H4 (cell line): ENCODE measurements around the gene PEX11G. TPM values are rescaled to one million over a fixed set of nuclear protein-coding genes. Genes with fewer than 3 reads are reported as not detected.

ENCODE experiments used
- DNase-seq: peaks from one replicate; pipeline ENCODE4 v3.0.0-alpha.2; 2015; ENCODE audit warnings: low spot score
- total RNA-seq: library from RNA; depleted of rRNA; stranded (reverse); fragments of >200 nt; shearing (Covaris generic); gene quantifications from 2 replicates; pipeline ENCODE4 v1.2.3, GENCODE V29; 2014

PEX11G gene
- total RNA-seq, 1 experiment from 2014 or later, result 0.31 TPM

DNA sequence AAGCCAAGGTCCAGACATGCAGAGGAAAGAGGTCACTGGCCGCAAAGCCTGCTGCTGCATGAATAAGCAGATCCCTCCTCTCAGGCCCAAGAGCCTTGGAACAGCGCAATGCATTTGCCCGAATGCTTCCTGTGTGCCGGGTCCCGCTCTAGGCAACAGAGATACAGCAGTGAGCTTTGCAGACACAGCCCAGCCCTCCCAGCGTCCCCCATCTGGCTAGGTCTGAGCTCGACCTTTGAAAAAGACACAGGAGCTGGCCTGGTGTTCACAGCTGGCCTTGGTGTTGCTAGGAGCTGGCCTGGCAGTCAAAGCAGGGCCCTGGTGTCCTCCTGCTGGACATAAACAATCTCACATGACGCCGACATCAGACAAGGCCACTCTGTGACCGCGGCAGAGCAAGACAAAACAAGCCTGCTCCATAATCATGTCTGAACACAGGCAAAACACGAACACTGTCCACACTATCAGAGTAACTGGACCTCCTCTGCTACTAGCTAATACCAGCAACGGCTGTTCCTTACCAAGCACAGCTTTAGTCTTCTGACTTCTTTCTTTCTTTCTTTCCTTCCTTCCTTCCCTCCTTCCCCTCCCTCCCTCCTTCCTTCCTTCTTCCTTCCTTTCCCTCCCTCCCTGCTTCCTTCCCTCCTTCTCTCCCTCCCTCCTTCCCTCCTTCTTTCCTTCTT is 5.7 kb upstream of the PEX11G start:
- DNase-seq, result no peak

DNA sequence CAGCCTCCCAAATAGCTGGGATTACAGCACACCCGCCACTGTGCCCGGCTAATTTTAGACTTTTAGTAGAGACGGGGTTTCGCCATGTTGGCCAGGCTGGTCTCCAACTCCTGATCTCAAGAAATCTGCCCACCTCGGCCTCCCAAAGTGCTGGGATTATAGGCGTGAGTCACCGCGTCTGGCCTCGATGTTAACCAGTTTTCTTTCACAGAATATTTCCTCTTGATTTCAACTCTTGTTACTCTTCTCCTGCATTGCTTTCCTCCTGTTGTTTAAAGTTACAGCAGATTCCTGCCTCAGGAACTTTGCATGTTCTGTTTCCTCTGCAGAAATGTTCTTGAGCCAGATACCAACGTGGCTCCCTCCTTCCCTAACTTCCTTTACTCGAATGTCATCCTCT is 3.7 kb upstream of the PEX11G start:
- DNase-seq, result peak; percentile 48

DNA sequence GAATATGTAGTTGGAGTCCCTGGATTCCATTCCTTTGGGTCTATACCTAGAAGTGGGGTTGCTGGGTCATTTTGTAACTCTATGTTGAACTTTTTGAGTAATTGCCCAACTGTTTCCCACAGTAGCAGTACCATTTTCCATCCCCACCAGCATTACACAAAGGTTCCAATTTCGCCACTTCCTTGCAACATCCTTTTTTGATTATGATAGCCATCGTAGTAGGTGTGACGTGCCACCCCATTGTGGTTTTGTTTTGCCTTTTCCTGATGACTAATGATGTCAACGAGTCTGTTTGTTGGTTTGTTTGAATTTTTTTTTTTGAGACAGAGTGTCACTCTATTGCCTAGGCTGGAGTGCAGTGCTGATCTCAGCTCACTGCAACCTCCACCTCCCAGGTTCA is 3.3 kb upstream of the PEX11G start:
- DNase-seq, result peak; percentile 93

DNA sequence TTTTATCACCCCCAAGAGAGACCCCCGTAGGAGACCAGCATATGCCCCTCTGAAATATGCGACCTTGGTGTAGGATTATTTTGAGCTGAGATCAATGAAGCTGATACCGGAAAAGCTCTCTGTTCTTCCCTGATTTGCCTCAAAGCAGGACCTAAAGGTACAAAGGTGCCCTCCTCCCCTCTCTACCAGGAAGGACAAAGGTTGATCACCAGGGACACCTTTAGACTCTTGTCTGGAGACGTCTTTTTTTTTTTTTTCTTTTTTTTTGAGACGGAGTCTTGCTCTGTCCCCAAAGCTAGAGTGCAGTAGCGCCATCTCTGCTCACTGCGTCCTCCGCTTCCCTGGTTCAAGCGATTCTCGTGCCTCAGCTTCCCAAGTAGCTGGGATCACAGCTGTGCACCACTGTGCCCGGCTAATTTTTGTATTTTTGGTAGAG is 792 bp upstream of the PEX11G start:
- no peak for DNase-seq

DNA sequence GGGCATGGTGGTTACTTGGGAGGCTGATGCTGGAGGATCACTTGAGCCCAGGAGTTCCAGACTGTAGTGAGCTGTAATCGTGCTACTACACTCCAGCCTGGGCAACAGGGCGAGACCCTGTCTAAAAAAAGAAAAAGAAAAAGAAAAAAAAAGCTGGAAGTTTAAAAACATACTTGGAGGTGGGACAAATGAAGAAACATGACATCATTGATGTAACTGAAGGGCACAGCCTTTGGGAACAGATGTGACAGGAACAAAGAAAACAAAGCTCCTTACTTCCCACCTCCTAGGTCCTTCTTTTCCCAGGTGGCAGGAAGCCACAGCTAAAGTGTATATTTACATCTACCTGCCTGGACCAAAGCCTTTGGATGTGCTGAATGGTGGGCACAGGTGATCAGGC is 1.9 kb downstream of the PEX11G start:
- DNase-seq, result no peak

DNA sequence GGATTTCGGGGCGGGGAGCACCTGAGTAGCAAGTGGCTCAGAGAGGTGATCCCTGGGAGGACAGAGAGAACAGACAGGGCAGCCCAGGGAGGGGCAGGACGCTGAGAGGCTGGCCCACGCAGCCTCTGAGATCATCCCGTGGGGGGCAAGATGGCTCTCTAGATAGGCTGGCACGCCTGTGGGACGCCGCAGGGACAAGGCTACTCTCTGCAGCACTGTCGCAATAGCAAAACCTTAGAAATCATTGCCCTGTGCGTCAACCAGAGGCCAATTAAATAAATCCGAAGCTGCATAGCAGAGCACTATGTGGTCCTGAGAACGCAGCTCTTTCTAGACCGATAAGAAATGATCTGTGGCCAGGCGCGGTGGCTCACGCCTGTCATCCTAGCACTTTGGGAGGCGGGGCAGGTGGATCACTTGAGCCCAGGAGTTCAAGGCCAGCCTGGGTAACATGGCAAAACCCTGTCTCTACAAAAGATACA is 5.1 kb downstream of the PEX11G start:
- DNase-seq, result no peak

DNA sequence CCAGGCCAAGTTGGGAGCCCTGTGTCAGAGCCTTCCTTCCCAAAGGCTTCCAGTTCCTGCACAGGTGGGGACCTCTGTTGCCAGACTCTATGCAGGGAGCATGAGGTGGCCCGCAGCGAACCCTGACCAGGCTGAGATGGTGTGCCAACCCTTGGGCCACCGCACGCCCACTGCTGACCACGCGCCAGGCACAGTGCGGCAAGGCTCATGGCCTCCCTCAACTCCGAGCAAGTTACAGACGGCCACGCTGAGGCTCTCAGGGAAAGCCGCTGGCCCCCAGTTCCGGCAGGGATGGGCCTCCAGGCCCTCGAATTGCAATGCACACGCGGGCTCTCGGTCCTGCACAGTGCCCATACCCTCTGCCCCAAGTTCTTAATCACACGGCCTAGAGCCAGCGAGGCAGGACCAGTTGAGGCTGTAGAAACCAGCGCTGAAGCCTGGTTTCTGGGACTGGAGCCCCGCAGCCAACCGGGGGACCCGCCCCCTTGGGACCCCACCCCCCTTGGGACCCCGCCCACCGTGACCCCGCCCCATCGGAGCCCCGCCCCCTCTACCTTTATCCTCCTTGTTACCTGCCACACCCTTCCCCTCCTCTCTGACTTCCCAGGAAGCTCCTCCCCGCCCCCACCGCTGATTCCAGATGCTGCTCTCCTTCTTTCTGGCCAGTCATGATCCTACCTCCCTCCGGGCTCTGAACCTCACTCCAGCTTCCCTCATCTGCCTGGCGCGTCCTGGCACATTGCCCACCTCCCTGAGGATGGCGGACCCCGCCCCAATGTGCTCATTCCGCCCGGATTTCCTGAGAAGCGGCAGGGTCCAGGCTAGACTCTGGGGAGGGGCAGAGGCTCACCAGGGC is 6.0 kb downstream of the PEX11G start:
- DNase-seq, result no peak

DNA sequence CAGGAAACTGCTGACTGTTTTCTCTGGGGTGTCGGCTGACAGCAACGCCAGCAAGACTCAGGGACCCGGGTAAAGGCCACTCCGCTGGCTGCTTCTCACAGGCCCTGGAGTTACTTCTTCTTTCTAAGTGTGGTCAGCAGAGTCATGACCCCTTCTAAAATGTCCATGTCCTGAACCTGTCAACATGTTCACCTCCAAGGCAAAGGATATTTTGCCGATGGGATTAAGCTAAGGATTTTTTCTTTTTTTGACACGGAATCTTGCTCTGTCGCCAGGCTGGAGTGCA is 7.9 kb downstream of the PEX11G start:
- no peak for DNase-seq

DNA sequence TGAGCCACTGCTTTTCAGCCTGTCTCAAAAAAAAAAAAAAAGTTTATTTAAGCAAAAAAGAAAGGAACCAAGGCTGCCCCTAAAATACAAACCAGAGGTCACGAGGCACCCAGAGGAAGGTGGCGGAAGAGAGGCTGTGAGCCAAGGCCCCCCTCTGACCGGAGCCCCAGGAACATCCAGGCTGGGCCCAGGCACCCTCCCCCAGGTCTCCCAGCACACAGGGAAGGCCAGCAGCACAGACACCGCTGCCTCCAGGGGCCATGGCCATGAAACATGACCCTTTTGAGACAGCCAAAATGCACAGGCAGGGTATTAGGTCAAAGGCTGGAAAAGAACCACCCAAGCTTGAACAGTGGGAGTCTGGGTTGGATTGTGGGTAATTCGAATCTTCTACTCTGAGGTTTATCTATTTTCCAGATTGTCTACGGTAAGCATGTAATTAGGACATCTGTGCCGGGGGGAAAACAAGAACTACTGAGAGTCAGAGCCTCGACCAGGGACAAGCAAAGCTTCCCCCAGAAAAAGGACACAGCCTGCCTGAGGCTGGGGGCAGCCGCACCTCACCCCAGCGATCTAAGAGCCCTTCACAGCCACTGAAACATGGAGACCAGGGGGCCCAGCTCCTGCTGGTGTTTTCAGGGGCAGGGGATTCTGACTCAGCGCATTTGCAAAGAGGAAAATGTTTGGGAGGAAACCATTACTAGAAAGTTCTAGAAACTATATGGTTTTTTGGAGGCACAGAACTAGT is 8.4 kb downstream of the PEX11G start:
- DNase-seq, result no peak

DNA sequence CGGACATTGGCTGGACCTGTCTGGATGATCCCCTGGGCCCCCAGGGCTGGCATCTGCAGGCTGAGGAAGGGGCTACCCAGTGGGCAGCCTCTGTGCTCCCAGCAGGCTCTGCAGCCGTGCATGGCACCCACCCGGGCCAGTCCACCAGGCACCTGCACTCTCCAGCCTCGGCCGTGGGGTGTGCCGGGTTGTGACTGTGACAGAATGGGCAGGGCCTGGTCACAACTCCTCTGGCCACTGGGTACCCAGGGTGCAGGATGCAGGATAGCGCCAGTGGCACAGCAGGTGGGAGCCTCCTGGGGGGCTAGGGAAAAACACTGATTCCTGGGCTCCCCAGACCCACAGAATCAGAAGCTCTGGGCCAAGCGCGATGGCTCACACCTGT is 10.0 kb downstream of the PEX11G start:
- DNase-seq, result no peak

DNA sequence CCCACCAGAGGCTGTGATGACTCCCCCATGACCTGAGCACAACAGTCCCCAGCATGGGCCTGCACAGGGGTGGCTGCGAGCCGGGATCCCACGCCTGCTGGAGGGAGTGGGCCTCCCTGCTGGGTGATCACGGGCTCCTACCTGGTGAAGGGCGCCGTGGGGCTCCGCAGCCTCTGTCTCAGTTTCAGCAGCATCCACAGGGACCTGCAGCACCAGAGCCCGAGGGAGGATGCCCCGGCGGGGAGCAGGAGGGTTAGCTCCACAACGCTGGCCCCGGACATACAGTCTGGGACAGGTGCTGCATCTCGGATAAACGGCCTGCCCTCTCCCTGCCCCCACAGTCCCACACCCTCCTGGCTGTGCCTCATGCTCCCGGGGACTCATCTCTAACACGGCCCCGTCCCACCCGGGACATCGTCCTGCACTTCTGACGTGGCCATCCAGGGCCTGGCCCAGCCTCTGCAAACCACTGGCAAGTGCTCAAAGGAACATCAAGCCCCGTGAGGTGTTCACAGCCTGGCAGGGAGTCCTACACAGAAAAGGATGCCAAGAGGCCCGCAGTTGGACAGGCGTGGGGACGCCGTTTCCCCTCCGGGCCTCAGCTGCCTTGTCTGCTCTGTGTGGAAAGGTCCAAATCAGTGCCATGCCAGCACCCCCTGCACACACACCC is 10.5 kb downstream of the PEX11G start:
- DNase-seq, result no peak

DNA sequence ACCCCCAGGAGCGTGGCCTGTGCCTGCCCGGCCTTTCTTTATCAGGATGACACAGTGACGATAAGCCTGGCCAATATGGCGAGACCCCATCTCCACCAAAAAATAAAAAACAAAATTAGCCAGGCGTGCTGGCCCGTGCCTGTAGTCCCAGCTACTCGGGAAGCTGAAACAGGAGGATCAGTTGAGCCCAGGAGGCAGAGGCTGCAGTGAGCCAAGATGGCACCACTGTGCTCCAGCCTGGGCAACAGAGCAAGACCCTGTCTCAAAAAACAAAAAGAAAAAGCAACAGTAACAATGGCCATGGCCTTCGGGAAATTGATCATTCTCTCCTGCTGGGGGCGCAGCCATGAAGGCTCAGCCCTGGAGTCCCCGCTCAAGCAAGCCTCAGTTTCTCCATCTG is 11.1 kb downstream of the PEX11G start:
- DNase-seq, result no peak

DNA sequence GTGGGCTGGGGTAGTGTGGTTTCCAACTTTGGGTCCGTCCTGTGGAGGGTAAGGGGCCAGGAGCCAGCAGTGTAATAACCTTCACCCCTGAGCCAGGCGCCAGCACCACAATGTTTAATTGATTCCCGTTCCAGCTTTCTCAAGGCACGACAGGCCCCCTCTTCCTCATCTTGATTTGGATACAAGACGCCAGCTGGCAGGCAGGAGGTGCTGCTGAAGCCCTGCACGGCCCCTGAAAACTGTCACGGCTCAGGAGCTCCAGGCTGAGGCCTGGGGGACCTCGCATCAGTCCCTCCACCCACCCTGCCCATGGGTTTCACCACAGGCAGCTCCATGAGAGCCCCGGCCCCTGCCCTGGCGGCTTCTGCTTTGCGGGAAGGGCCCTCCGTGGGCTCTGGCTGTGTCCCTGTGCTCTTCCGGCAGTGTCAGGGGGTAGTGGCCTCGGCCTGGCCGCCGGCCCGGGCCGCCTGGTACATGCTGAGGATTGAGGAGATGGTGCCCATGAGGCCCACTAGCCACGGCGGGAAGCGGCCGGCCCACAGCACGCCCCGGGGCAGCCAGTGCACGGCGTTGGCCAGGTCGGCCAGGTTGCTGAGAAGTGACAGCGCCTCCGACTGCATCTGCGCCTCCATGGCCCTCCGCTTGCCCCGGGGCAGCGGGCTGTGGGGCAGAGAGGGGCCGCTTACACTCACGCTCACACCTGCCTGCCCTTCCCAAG is 11.9 kb downstream of the PEX11G start:
- DNase-seq, result no peak

DNA sequence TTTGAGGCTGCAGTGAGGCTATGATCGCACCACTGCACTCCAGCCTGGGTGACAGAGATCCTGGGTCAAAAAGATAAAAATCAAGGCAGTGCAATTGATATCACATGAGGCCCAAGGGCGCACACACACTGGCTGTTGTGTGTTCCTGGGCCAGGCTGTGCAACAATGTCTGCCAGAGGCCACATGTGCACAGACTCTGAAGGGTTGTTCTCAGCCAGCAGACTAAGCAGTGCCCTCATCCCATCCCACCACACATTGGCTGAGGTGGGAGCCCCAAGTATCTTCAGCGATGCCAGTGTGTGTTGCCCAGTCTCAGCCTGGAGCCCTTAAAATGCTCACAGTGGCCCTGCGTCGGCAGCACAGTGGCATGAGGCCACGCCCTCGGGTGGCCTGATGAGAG is 12.6 kb downstream of the PEX11G start:
- no peak for DNase-seq

DNA sequence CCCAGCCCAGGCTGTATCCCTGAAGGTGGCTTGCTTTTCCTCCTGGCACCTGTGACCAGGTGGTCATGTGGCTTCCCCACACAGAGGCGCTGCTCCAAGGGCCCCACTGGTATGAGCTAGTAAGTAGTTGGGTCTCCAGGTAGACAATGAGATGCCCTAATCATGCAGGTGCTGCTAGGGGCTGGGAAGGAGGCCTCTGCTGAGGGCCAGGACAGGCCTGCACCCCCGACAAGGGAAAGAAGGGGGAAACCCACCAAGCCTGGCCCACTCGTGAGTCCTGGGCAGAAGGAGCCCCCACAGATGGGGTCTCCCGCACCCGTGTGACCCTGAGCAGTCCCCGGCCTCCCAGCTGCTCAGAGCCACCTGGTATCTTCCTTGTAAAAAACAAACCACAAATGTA is 13.2 kb downstream of the PEX11G start:
- DNase-seq, result no peak

DNA sequence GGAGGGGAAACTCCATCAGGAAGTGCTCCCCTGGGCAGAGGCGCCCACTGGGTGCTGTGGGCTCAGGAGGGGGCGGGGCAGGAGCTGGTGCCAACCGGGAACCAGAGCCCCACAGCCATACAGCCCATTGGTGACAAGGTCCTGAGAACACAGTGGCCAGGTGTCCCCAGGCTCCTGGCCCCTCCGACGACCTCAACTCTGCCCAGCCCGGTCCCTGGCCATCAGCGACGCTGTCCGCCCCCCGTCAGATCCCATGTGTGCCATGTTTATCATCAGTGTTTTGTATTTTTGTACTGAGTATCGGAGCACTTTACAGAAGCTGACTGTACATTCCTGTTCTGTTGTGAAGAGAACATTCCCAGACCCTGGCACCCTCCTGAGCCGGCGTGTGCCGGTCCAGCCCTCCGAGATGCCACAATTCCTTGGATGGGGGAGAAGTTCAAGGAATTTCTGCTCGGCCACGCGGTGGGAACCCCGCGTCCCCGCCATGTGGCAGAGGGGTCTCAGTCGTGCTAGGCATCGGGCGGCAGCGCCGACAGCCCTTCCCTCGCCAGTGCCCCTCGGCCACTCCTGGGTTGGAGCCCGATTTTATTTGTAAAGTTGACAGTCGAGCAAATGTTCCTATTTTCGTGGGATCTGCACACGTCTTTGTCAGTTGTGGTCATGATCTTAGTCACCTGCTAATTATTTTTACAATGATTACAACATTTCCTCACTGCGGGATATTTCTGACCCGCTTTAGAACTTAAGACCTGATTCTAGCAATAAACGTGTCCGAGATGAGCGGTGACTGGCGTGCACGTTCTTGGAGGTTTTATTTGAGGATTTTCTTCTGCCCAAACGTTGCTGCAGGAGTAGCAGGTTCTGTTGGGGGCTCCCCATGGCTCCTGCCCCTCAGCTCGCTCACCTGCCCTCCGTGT is 16.9 kb downstream of the PEX11G start:
- DNase-seq, result no peak

DNA sequence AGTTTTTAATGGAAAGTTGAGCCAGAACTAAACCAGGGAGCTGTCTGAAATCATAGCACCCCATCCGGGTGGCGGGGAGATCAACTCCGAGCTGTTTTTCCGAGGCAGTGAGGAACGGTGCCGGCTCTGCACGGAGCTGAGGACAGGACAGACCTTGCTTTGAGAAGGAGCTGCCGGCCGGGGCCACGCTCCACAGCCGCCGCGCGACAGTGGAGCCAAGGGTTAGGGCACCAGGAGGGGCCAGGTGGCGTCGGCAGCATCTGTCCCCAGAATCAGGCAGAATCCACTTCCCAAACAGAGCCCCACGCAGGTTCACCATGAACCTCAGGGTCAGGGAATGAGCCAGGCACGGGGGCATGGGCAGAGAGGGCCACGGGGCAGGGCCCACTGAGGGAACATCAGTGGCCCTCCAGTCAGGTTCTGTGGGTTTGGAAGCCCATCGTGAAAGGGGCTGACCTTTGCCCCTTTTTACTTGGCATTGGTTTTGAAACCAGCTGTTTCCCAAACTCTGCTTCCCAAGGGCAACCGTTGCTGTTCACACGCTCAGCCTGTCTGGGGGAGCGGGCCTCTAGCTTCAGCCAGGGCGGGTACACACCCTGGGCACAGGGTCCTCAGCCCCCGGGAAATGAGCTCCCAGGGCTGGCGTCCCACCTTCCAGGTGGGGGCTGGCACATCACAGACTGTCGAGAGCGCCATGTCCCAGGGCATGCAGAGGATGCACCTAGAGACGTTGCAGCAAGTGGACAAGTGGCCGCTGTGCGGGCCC is 18.1 kb downstream of the PEX11G start:
- no peak for DNase-seq

DNA sequence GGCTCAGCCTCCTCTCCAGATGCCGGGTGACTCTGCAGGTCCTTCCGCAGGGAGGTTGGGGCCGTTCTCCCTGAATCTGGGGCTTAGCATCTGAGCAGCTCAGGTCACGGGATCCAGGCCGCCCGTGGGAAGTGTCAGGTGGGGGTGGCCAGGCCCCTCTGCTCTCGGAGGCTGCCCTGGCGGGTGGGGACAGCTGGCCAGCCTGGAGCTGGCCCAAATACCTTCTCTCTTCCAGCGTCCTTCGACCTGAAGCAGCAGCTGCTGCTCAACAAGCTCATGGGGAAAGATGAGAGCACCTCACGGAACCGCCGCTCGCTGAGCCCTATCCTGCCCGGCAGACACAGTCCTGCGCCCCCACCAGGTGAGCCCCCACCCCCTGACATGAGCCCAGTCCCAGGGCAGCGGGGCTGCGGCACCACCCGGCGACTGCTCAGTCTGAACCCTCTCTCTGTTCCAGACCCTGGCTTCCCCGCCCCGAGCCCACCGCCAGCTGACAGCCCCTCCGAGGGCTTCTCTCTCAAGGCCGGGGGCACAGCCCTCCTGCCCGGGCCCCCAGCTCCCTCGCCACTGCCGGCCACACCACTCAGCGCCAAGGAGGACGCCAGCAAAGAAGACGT is 19.1 kb downstream of the PEX11G start:
- no peak for DNase-seq

DNA sequence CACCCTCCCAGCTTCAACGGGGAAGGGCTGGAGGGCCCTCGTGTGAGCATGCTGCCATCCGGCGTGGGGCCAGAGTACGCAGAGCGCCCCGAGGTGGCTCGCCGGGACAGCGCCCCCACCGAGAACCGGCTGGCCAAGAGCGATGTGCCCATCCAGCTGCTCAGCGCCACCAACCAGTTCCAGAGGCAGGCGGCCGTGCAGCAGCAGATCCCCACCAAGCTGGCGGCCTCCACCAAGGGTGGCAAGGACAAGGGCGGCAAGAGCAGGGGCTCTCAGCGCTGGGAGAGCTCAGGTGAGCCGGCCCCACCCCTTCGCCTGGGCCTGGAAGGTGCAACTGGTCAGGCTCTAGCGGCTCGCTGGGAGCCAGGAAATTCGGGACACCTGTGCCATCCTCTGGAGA is 20.0 kb downstream of the PEX11G start:
- no peak for DNase-seq
